Smooth muscle cell (in vitro differentiated cells): Measurements from ENCODE around the gene RHBDL1. TPM values are rescaled to one million over a fixed set of nuclear protein-coding genes. Genes with fewer than 3 reads are reported as not detected.

Experiments used
- DNase-seq: peaks from one replicate; lab custom pipeline; 2025; ENCODE audit not compliant: unreplicated experiment; lab: John Stamatoyannopoulos, UW
- H2AFZ ChIP-seq: fragments of 200-600 bp; sonication (generic); 2 replicates; pipeline ENCODE4 v1.6.0; 2016; ENCODE audit warnings: antibody characterized with exemption, low read depth, mild to moderate bottlenecking
- H3F3A ChIP-seq: fragments of 200-600 bp; sonication (generic); 2 replicates; pipeline ENCODE4 v1.6.0; 2017; ENCODE audit warnings: antibody characterized with exemption, low read depth
- H3K27ac ChIP-seq: fragments of 200-600 bp; sonication (generic); 2 replicates; pipeline ENCODE4 v1.5.1; 2016; ENCODE audit warnings: low read depth, mild to moderate bottlenecking
- H3K27me3 ChIP-seq: fragments of 200-600 bp; sonication (generic); 2 replicates; pipeline ENCODE4 v1.6.1; 2016; ENCODE audit warnings: low read depth, mild to moderate bottlenecking
- H3K36me3 ChIP-seq: fragments of 200-600 bp; sonication (generic); 2 replicates; pipeline ENCODE4 v1.5.1; 2016; ENCODE audit warnings: low read depth
- H3K4me1 ChIP-seq: fragments of 200-600 bp; sonication (generic); 2 replicates; pipeline ENCODE4 v1.5.1; 2016; ENCODE audit warnings: low read depth
- H3K4me2 ChIP-seq: fragments of 200-600 bp; sonication (generic); 2 replicates; pipeline ENCODE4 v1.6.0; 2016; ENCODE audit warnings: mild to moderate bottlenecking
- H3K4me3 ChIP-seq: fragments of 200-600 bp; sonication (generic); 2 replicates; pipeline ENCODE4 v1.5.1; 2016; ENCODE audit warnings: mild to moderate bottlenecking
- H3K79me2 ChIP-seq: fragments of 200-600 bp; sonication (generic); 2 replicates; pipeline ENCODE4 v1.6.0; 2016; ENCODE audit warnings: low read depth, mild to moderate bottlenecking
- H3K9ac ChIP-seq: fragments of 200-600 bp; sonication (generic); 2 replicates; pipeline ENCODE4 v1.6.0; 2016; ENCODE audit warnings: low read depth
- H3K9me3 ChIP-seq: fragments of 200-600 bp; sonication (generic); replicated peaks from 2 replicates; pipeline ENCODE4 v1.5.1; 2016; ENCODE audit warnings: low read depth
- H4K20me1 ChIP-seq: fragments of 200-600 bp; sonication (generic); 2 replicates; pipeline ENCODE4 v1.6.0; 2016; ENCODE audit warnings: low read depth
- WGBS: methylation state at CpG from one replicate; pipeline ENCODE4 v1.1.7; 2016; ENCODE audit warnings: low lambda C conversion rate; 5-methylcytosine and 5-hydroxymethylcytosine counted together
- polyA plus RNA-seq: library from polyadenylated mRNA; unstranded; fragments of >200 nt; fragmentation: Nextera tagmentation; extraction: Ambion mirVana; gene quantifications from 2 replicates; pipeline ENCODE4 v1.2.1, GENCODE V29; 2016
- total RNA-seq: library from RNA; depleted of rRNA; stranded (reverse); fragments of >200 nt; gene quantifications from 2 replicates; pipeline ENCODE4 v1.2.3, GENCODE V29; 2014
- TF ChIP-seq, protein P1 (sequence below): fragments of 200-600 bp; sonication (generic); IDR thresholded peaks from 2 replicates; pipeline ENCODE4 v1.5.1; 2017; ENCODE audit warnings: borderline replicate concordance, mild to moderate bottlenecking, antibody characterized with exemption; ENCODE audit not compliant: insufficient read depth, poor library complexity, severe bottlenecking

RHBDL1 gene
- total and polyA plus RNA-seq, 2 experiments from 2014 or later, result 2.7 to 3.7 TPM

- Histone ChIP-seq H3K4me1 (peaks cover 14% of the 10 kb centered on the region), H3K79me2 (peaks cover 5% of the 10 kb centered on the region), H2AFZ (peak overlapping the region; percentile 59), H4K20me1 (no peaks in the 10 kb centered on the region), H3K4me3 (peak overlapping the region; percentile 88), H3K9me3 (no peaks in the 10 kb centered on the region), H3K4me2 (peak overlapping the region; percentile 100), H3F3A (peaks cover 6% of the 10 kb centered on the region), H3K36me3 (no peaks in the 10 kb centered on the region), H3K27me3 (no peaks in the 10 kb centered on the region), H3K27ac (peak overlapping the region; percentile 82), H3K9ac (peak overlapping the region; percentile 87)
- TF ChIP-seq, protein P1, sequence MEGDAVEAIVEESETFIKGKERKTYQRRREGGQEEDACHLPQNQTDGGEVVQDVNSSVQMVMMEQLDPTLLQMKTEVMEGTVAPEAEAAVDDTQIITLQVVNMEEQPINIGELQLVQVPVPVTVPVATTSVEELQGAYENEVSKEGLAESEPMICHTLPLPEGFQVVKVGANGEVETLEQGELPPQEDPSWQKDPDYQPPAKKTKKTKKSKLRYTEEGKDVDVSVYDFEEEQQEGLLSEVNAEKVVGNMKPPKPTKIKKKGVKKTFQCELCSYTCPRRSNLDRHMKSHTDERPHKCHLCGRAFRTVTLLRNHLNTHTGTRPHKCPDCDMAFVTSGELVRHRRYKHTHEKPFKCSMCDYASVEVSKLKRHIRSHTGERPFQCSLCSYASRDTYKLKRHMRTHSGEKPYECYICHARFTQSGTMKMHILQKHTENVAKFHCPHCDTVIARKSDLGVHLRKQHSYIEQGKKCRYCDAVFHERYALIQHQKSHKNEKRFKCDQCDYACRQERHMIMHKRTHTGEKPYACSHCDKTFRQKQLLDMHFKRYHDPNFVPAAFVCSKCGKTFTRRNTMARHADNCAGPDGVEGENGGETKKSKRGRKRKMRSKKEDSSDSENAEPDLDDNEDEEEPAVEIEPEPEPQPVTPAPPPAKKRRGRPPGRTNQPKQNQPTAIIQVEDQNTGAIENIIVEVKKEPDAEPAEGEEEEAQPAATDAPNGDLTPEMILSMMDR, result peak; percentile 40
- 46% methylated on average over 24 of the region's 24 CpGs for WGBS
- no peak for DNase-seq
Observed at GRCh38 chr16:648071-648780, 27.2 kb upstream of the RHBDL1 start.

GRCh38 chr16:648781-649589 is 26.5 kb upstream of the RHBDL1 start, which contains the start of gene WDR90:
WDR90 (plus strand) TSS chr16:649365; CDS start chr16:649417, 52 bp downstream.
- Histone ChIP-seq H2AFZ (peak within 1 kb of the TSS; percentile 59), H3K4me3 (peak within 1 kb of the TSS; percentile 88), H3K27me3 (no peaks in the 10 kb centered on the region), H3F3A (peaks cover 6% of the 10 kb centered on the region), H4K20me1 (no peaks in the 10 kb centered on the region), H3K9ac (peak within 1 kb of the TSS; percentile 87), H3K4me2 (peak within 1 kb of the TSS; percentile 100), H3K4me1 (peaks cover 14% of the 10 kb centered on the region), H3K79me2 (peaks cover 4% of the 10 kb centered on the region), H3K36me3 (no peaks in the 10 kb centered on the region), H3K27ac (peak within 1 kb of the TSS; percentile 82), H3K9me3 (no peaks in the 10 kb centered on the region)
- TF ChIP-seq, protein P1, result no peak
- WGBS, result 4% methylated on average over 67 of the region's 91 CpGs
- DNase-seq, result peak; percentile 64

GRCh38 chr16:649631-650030 is 25.8 kb upstream of the RHBDL1 start:
- Histone ChIP-seq H3K79me2 (peaks cover 4% of the 10 kb centered on the region), H3K9me3 (no peaks in the 10 kb centered on the region), H2AFZ (peak overlapping the region; percentile 59), H3K36me3 (no peaks in the 10 kb centered on the region), H3K9ac (peak overlapping the region; percentile 87), H4K20me1 (no peaks in the 10 kb centered on the region), H3K27me3 (no peaks in the 10 kb centered on the region), H3K4me2 (peak overlapping the region; percentile 100), H3K4me1 (peaks cover 14% of the 10 kb centered on the region), H3K4me3 (peak overlapping the region; percentile 88), H3K27ac (peak overlapping the region; percentile 82), H3F3A (peaks cover 6% of the 10 kb centered on the region)
- 12% methylated on average over 16 of the region's 44 CpGs for WGBS
- TF ChIP-seq, protein P1, result no peak
- no peak for DNase-seq
